Neural progenitor cell (in vitro differentiated cells): ENCODE data around the gene DAAM2. TPM values are rescaled to one million over a fixed set of nuclear protein-coding genes. Genes with fewer than 3 reads are reported as not detected.

Source experiments
- DNase-seq: peaks from one replicate; pipeline ENCODE4 v3.0.0-alpha.2; 2016; ENCODE audit warnings: low spot score
- H2AFZ ChIP-seq: fragments of 200-600 bp; sonication (generic); replicated peaks from 2 replicates; pipeline ENCODE4 v1.6.1; 2016; ENCODE audit warnings: antibody characterized with exemption
- H3F3A ChIP-seq: fragments of 200-600 bp; sonication (generic); 2 replicates; pipeline ENCODE4 v1.6.1; 2016; ENCODE audit warnings: antibody characterized with exemption, low read depth
- H3K27ac ChIP-seq: fragments of 200-600 bp; sonication (generic); 2 replicates; pipeline ENCODE4 v1.5.1; 2016; ENCODE audit warnings: mild to moderate bottlenecking
- H3K27me3 ChIP-seq: fragments of 200-600 bp; sonication (generic); 2 replicates; pipeline ENCODE4 v1.6.1; 2016; ENCODE audit warnings: mild to moderate bottlenecking, moderate library complexity
- H3K36me3 ChIP-seq: fragments of 200-600 bp; sonication (generic); 2 replicates; pipeline ENCODE4 v1.5.1; 2016
- H3K4me1 ChIP-seq: fragments of 200-600 bp; sonication (generic); 2 replicates; pipeline ENCODE4 v1.6.1; 2016; ENCODE audit warnings: mixed run types
- H3K4me2 ChIP-seq: fragments of 200-600 bp; sonication (generic); 2 replicates; pipeline ENCODE4 v1.6.1; 2016
- H3K4me3 ChIP-seq: fragments of 200-600 bp; sonication (generic); 2 replicates; pipeline ENCODE4 v1.5.1; 2016
- H3K79me2 ChIP-seq: fragments of 200-600 bp; sonication (generic); 2 replicates; pipeline ENCODE4 v1.6.1; 2016; ENCODE audit warnings: low read depth
- H3K9ac ChIP-seq: fragments of 200-600 bp; sonication (generic); 2 replicates; pipeline ENCODE4 v1.6.1; 2016
- H3K9me3 ChIP-seq: fragments of 200-600 bp; sonication (generic); 2 replicates; pipeline ENCODE4 v1.5.1; 2016; ENCODE audit warnings: low read depth
- H4K20me1 ChIP-seq: fragments of 200-600 bp; sonication (generic); 2 replicates; pipeline ENCODE4 v1.6.1; 2016; ENCODE audit warnings: low read depth
- H3K27ac Mint-ChIP-seq: 3 replicates; pipeline ENCODE4 v1.8.0; 2021; ENCODE audit warnings: mixed read lengths
- H3K27me3 Mint-ChIP-seq: 2 replicates; pipeline ENCODE4 v1.8.0; 2022; ENCODE audit warnings: low read depth, mild to moderate bottlenecking, inconsistent platforms, moderate library complexity, mixed read lengths; ENCODE audit not compliant: insufficient read depth
- H3K36me3 Mint-ChIP-seq: 3 replicates; pipeline ENCODE4 v1.8.0; 2021; ENCODE audit warnings: mixed read lengths
- H3K4me1 Mint-ChIP-seq: 3 replicates; pipeline ENCODE4 v1.8.0; 2021; ENCODE audit warnings: mixed read lengths
- H3K4me3 Mint-ChIP-seq: 3 replicates; pipeline ENCODE4 v1.8.0; 2021; ENCODE audit warnings: mild to moderate bottlenecking, moderate library complexity, mixed read lengths
- H3K9me3 Mint-ChIP-seq: 3 replicates; pipeline ENCODE4 v1.8.0; 2020; ENCODE audit warnings: mixed read lengths
- CTCF ChIP-seq: fragments of 200-600 bp; sonication (generic); IDR thresholded peaks from 2 replicates; pipeline ENCODE4 v1.5.1; 2017; ENCODE audit warnings: antibody characterized with exemption, mild to moderate bottlenecking
- EZH2 ChIP-seq: fragments of 200-600 bp; sonication (generic); IDR thresholded peaks from 2 replicates; pipeline ENCODE4 v1.6.1; 2017; ENCODE audit warnings: antibody characterized with exemption, mild to moderate bottlenecking, moderate library complexity
- EZH2phosphoT487 ChIP-seq: fragments of 200-600 bp; sonication (generic); IDR thresholded peaks from 2 replicates; pipeline ENCODE4 v1.6.1; 2017; ENCODE audit warnings: antibody characterized with exemption
- total RNA-seq: library from RNA; depleted of rRNA; stranded (reverse); fragments of >200 nt; gene quantifications from 2 replicates; pipeline ENCODE4 v1.2.3, GENCODE V29; 2015; ENCODE audit warnings: low replicate concordance

The DAAM2 gene
- total RNA-seq, 1 donor from 2014 or later = 2.1 TPM

- peaks cover 7% of the 10 kb centered on the region for H3K79me2 ChIP-seq
- H3K4me2 ChIP-seq = no peak overlapping the region
- Mint-ChIP-seq H3K4me3 (no peak overlapping the region), H3K4me1 (peaks cover 10% of the 10 kb centered on the region), H3K27me3 (no peaks in the 10 kb centered on the region), H3K36me3 (peaks cover 10% of the 10 kb centered on the region), H3K27ac (no peak overlapping the region), H3K9me3 (peaks cover 2% of the 10 kb centered on the region)
- DNase-seq = no peak
- TF ChIP-seq EZH2phosphoT487 (no peak), EZH2 (no peak), CTCF (no peak)
- H3K4me1 ChIP-seq = peaks cover 18% of the 10 kb centered on the region
- H3K36me3 ChIP-seq = no peaks in the 10 kb centered on the region
- no peaks in the 10 kb centered on the region for H3K9me3 ChIP-seq
- H3K9ac ChIP-seq = no peak overlapping the region
- H3F3A ChIP-seq = no peaks in the 10 kb centered on the region
- no peak overlapping the region for H3K4me3 ChIP-seq
- peaks cover 13% of the 10 kb centered on the region for H3K27me3 ChIP-seq
- H2AFZ ChIP-seq = no peak overlapping the region
- H4K20me1 ChIP-seq = no peaks in the 10 kb centered on the region
- H3K27ac ChIP-seq = no peak overlapping the region
Measured at GRCh38 chr6:39931607-39932006, 139.4 kb downstream of the DAAM2 start.

- peaks cover 10% of the 10 kb centered on the region for H3K4me1 Mint-ChIP-seq
- peaks cover 2% of the 10 kb centered on the region for H3K9me3 Mint-ChIP-seq
- no peaks in the 10 kb centered on the region for H3F3A ChIP-seq
- no peaks in the 10 kb centered on the region for H3K27me3 Mint-ChIP-seq
- peak overlapping the region; percentile 96 for H3K4me3 Mint-ChIP-seq
- TF ChIP-seq EZH2phosphoT487 = no peak
- no peak for TF ChIP-seq EZH2
- TF ChIP-seq CTCF = no peak
- no peaks in the 10 kb centered on the region for H4K20me1 ChIP-seq
- H3K27ac Mint-ChIP-seq = no peak overlapping the region
- no peak overlapping the region for H3K27ac ChIP-seq
- H2AFZ ChIP-seq = no peak overlapping the region
- H3K36me3 Mint-ChIP-seq = peaks cover 9% of the 10 kb centered on the region
- no peaks in the 10 kb centered on the region for H3K36me3 ChIP-seq
- peak overlapping the region; percentile 93 for H3K4me3 ChIP-seq
- H3K79me2 ChIP-seq = peaks cover 7% of the 10 kb centered on the region
- no peak for DNase-seq
- peak overlapping the region; percentile 99 for H3K4me2 ChIP-seq
- peaks cover 13% of the 10 kb centered on the region for H3K27me3 ChIP-seq
- H3K9me3 ChIP-seq = no peaks in the 10 kb centered on the region
- peaks cover 18% of the 10 kb centered on the region for H3K4me1 ChIP-seq
- no peak overlapping the region for H3K9ac ChIP-seq
Measured at GRCh38 chr6:39932386-39932910, 140.3 kb downstream of the DAAM2 start.

GRCh38 chr6:39933669-39934130, 141.5 kb downstream of the DAAM2 start:
- Histone ChIP-seq H3K4me2 (peak overlapping the region; percentile 99), H3F3A (no peaks in the 10 kb centered on the region), H3K9me3 (no peaks in the 10 kb centered on the region), H3K27ac (no peak overlapping the region), H3K27me3 (peaks cover 13% of the 10 kb centered on the region), H3K9ac (peak overlapping the region; percentile 42), H3K36me3 (no peaks in the 10 kb centered on the region), H2AFZ (peak overlapping the region; percentile 94), H3K79me2 (peaks cover 7% of the 10 kb centered on the region), H3K4me3 (peak overlapping the region; percentile 93), H3K4me1 (peaks cover 30% of the 10 kb centered on the region), H4K20me1 (no peaks in the 10 kb centered on the region)
- Mint-ChIP-seq H3K36me3 (peaks cover 7% of the 10 kb centered on the region), H3K27ac (peak overlapping the region; percentile 87), H3K4me1 (peaks cover 22% of the 10 kb centered on the region), H3K4me3 (peak overlapping the region; percentile 96), H3K27me3 (no peaks in the 10 kb centered on the region), H3K9me3 (peaks cover 2% of the 10 kb centered on the region)
- no peak for TF ChIP-seq EZH2phosphoT487
- no peak for TF ChIP-seq CTCF
- TF ChIP-seq EZH2 = no peak
- DNase-seq = no peak
